Gastroesophageal sphincter (tissue), 3 donors: Measurements from ENCODE around the gene KRT35.

ENCODE experiments used
- CTCF ChIP-seq, 4 experiments: fragments of 200-600 bp in 2 of 4; fragments of 450-650 bp in 2 of 4; sonication (generic) in 1 of 4; IDR thresholded peaks; one replicate each; pipeline ENCODE4 v1.5.1; 2017 to 2019; ENCODE audit warnings: antibody characterized with exemption in 4 of 4, mild to moderate bottlenecking in 2 of 4, moderate library complexity in 2 of 4
- EP300 ChIP-seq: sonication (generic); formaldehyde crosslinking; IDR thresholded peaks from one replicate; pipeline ENCODE4 v1.6.1; 2017; ENCODE audit warnings: antibody characterized with exemption, mild to moderate bottlenecking
- POLR2A ChIP-seq, 2 donors: fragments of 450-650 bp; IDR thresholded peaks; one replicate each; pipeline ENCODE4 v1.6.1; 2017; ENCODE audit warnings: antibody characterized with exemption in 2 of 2, mild to moderate bottlenecking in 2 of 2, moderate library complexity in 1 of 2
- POLR2AphosphoS5 ChIP-seq: sonication (generic); formaldehyde crosslinking; IDR thresholded peaks from one replicate; pipeline ENCODE4 v1.6.1; 2017; ENCODE audit warnings: antibody characterized with exemption

- TF ChIP-seq POLR2AphosphoS5 (no peak), CTCF (IDR thresholded peaks at IDR 0.05) (no peak), EP300 (no peak), POLR2A (IDR thresholded peaks at IDR 0.05) (no peak)
Measured at GRCh38 chr17:41499714-41500113, 18.8 kb upstream of the KRT35 start.
